ENCODE measurements around the gene DNMT3B.
A peak's percentile ranks its signal among the peaks of the same experiment; 100 is the strongest.
"Not testable (repeated sequence)": the region's sequence is repeated elsewhere in the genome, so short reads cannot be mapped to it uniquely, and the experiment has no call there.

Gene DNMT3B

DNA sequence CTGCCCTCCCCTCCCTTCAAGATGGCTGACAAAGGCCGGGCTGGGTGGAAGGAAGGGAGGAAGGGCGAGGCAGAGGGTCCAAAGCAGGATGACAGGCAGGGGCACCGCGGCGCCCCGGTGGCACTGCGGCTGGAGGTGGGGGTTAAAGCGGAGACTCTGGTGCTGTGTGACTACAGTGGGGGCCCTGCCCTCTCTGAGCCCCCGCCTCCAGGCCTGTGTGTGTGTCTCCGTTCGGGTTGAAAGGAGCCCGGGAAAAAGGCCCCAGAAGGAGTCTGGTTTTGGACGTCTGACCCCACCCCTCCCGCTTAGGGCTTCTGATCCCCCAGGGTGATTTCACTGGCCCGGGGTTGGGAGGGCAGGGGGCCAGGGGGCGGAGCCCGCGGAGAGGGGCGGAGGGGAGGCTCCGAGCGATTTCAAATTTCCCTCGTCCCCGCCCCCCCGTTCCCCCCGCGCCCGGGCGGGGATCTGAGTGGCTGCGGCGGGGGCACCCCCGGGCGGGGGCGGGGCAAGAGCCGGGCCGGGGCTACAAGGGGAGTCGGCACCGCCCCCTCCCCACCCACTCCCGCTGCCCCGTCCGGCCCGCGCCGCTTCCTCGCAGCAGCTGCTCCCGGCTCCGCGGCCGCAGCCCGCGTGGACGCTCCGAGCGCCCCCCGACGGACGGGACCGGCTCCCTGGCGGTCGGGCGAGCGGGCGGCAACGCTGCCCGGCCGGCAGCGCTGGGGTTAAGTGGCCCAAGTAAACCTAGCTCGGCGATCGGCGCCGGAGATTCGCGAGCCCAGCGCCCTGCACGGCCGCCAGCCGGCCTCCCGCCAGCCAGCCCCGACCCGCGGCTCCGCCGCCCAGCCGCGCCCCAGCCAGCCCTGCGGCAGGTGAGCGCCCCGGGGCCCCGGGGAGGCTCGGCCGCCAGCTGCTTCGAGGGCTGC, at the start of gene DNMT3B:
Gene DNMT3B, plus strand, starts transcription at position 555 of the 923 bp plus-strand sequence. CDS start 17,939 bp downstream, outside the sequence.
- DNase-seq = peak; percentile 79 to 93 (median 87)

DNA sequence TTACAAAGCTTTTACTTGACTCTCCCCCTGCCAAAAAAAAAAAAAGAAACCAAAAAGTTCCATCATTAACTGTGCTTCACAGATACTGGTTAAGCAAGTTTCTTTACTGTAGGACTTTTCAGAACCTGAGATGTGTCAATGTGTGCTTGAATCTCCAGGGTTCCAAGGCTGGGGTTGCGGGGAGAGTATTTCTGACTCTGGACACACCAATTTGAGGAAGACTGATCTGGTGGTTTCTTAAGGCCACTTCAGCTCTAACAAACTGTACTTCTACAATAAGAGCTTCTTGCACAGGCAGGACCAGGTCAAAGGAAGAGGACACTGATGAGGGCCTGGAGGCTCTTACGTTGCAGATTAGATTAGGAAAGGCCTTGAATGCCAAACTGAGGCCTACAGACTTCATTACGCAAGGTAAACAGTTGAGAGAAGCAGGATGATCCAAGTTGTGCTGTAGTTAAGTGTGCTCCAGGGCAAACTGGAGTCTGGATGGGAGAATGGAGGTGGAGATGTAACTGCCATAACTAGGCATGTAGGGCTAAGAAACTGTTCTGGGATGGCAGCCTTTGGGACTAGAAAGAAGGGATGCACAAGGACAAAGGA, 43.3 kb upstream of the DNMT3B start:
- no peak for DNase-seq

DNA sequence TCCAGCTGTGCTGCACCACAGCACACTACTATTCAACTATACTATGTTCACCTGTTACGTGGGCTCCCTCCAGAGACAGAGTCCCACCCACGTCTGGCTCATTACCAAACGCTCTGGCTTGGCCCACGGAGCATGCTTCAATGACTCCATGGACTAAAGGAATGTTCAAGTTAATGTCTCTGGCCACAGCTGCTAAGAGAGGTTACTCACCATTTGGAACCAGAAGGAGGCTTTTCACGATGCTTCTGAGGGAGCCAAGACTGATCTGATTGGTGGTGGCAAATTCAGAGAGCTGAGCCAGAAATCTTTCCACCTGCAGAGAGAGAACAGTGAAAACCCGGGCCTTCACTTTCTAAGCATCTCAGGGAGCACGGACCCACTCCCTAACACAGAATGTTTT, 34.5 kb upstream of the DNMT3B start:
- no peak for DNase-seq

DNA sequence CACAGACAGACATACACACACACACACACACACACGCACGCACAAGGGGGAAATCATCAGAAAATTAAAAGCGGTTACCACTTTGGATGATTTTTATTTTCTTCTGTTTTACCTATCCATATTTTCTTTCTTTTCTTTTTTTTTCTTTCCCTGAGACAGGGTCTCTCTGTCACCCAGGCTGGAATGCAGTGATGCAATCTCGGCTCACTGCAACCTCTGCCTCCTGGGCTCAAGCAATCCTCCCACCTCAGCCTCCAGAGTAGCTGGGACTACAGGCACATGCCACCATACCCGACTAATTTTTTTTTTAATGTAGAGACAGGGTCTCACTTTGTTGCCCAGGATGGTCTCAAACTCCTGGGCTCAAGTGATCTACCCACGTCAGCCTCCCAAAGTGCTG, 33.8 kb upstream of the DNMT3B start:
- not testable (repeated sequence) for DNase-seq

DNA sequence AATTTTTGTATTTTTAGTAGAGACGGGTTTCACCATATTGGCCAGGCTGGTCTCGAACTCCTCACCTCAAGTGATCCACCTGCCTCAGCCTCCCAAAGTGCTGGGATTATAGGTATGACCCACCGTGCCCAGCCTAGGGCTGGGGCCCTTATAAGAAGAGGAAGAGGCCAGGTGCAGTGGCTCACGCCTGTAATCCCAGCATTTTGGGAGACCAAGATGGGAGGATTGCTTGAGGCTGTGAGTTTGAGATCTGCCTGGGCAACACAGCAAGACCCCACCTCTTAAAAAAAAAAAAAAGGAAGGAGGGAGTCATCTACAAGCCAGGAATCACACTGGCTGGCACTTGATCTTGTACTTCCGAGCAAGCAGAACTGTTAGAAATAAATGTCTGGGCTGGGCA, 32.9 kb upstream of the DNMT3B start:
- not testable (repeated sequence) for DNase-seq

DNA sequence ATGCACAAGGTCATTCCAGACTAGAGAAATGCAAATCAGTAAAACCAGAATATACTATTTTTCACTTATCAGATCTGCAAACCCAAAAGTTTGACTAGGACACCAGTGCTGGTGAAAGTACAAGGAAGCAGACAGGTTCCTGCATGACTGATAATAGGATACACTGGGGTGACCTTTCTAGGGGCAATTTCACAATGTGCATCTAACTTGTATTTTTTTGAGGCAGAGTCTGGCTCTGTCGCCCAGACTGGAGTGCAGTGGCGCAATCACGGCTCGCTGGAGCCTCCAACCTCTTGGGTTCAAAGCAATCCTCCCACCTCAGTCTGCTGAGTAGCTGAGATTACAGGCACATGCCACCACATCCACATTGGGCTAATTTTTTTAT, 30.3 kb upstream of the DNMT3B start:
- peak; percentile 63 to 72 (median 69) for DNase-seq

DNA sequence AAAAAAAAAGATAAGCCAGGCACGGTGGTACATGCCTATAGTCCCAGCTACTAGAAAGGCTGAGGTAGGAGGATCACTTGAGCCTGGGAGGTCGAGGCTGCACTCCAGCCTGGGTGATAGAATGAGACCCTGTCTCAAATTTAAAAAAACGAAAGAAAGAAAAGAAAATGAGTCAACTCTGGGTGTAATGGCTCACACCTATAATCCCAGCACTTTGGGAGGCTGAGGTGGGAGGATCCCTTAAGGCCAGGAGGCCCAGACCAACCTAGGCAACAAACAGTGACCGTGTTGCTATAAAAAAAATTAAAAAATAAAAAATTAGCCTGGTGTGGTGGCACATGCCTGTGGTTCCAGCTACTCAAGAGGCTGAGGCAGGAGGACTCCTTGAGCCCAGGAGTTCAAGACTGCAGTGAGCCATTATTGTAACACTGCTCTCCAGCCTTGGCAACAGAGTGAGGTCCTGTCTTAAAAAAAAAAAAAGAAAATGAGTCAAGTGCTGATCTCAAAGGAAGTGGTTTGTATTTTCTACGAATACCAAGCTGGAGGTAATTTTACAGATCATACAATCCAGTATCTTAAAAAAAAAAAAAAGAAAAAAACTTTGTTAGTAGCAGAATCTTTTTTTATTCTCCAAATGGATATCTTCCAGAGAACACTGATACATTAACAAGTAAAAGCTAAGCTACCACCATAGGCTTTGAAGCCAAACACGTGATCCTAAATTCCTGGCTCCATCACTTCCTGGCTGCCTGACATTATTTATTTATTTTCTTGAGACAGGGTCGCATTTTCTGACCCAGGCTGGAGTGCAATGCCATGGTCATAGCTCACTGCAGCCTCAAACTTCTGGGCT, 24.6 kb upstream of the DNMT3B start:
- DNase-seq = peak in 2 of 3 donors; percentile 15 to 25

DNA sequence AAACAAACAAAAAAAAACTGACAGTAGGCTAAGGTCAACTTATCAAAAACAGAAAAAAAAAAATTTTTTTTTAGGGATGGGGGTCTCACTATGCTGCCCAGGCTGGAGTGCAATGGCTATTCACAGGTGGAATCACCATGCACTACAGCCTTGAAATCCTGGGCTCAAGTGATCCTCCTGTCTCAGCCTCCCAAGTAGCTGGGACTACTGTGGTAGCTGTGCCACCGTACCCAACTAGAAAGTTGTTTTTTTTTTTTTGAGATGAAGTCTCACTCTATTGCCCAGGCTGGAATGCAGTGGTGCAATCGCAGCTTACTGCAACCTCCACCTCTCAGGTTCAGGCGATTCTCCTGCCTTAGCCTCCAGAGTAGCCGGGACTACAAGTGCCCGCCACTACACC, 21.0 kb upstream of the DNMT3B start:
- DNase-seq = no peak

DNA sequence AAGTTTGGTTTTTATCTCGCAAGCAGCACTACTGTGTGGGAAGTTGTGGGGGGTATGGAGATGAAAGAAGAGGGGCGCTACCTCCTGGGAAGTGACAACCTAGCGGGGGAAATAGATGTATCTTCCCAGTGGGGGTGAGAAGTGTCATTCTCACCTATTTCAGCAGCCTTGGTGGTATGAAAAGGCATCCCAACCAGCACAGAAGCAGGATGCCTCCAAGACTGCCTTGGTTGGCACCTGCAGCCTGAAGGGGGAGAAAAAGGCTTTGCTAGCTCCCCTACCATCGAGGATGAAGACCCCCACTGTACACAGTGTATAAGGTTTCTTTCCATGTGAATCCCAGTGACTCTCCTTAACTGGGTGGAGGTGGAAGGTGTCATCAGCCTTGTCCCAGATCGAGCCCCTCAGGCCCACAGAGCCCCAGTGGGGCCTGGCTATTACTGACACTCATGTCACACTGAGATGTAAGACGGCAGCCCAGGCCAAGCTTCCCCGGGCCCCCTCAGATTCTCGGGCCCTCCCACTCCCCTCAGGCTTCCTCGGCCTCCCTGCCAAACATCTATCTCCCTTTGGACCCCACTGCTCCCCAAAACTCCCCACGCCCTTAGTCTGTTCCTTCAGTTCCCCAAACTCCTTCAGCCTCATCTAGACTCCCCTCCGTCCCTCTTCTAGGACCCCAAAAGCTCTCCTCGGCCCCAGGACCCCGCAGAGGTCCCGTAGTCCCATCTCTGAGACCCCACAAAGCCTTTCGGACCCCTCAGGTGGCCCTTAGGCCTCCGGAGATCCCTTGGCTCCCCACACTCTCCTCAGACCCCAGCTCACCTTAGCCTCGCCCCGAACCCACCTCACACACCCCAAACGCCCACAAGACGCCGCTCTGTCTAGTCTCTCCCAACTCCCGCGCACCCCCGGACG, 19.6 kb upstream of the DNMT3B start:
- peak in 1 of 3 donors; percentile 15 for DNase-seq

DNA sequence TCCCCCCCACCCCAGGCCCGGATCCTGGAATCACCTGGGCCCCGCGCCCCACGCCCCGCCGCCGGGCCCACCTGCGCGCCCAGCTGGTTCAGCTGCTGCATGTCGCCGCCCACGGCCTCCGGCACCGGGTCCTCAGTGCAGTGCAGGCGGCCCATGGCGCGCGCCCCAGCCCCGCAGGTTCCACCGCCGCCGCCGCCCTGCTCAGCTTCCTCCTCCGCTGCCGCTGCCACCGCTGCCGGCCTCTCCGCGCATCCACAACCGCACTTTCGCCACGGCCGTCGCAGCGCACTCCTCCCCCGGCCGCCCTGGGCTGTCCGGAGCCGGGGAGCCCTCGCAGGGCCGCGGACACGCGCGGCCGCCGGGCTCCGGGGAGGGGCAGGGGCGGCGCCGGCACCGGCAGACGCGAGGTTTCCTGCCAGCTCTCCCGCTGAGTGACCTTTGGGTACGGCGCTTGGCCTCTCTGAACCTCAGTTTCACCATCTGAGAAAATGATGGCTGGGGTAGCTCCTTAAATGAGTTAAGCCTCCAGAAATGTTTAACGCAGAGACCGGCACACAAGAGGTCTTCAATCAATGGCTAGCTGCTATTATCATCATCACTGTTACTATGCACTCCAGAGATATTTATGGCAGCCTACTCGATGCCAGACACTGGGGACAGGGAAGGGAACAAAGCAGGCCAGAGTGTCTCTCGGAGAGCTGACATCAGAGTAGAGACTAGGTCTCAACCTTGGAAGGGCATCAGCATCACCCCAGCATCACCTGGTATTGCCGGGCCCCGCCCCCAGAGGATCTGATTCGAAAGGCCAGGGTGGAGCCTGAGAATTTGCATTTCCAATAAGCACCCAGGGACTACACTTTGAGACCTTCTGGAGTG, 18.7 kb upstream of the DNMT3B start, which contains the start of gene COMMD7:
Gene COMMD7, minus strand, starts transcription at position 231 of the 876 bp plus-strand sequence. Its CDS starts 76 bp downstream, at position 155.
- DNase-seq = peak; percentile 83 to 91 (median 86)

DNA sequence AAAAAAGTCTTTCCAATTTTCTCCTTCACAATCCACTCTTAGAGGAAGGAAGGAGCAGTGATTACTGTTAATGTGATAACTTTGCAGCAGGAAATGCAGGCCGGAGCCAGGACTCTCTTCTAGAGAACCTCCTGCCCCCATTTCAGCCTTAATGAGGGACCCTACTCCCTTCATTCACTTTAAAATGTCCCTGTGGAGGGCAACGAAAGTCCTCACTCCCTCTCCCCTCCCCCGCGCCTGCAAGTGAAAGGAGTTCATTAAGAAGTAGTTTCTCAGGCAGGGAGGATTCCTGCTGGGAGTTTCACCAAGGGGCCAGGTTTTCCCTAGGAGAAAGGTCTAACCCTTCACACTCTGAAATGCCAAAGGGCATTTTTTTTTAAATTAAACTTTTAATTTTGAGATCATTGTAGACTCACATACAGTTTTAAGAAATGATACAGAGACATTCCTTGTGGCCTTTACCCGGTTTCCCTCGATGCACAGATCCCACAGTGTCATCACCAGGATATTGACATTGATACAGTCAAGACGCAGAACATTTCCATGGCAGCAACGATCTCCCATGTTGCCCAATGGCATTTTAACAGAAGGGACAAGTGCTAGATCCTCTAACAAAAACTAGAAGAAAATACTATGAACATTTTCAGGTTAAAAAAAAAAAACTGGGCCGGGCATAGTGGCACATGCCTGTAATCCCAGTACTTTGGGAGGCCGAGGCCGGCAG, 12.1 kb upstream of the DNMT3B start:
- no peak for DNase-seq

DNA sequence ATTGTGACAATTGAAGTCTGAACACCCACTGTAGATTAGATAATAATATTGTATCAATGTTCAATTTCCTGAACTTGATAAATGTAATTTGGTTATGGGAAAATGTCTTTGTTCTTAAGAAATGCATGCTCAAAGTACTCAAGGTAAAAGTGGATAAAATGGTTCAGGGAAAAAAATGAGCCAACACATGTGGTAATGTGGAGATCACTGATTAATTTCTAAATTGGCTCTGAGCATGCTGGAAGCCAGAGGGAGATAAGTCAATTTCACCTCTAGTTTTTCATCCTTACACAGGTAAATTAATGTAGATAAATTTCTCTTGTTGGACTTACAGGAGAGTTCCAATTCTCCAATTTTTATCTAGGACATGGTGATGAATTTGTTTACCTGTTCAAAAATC, 10.9 kb upstream of the DNMT3B start:
- DNase-seq = no peak

DNA sequence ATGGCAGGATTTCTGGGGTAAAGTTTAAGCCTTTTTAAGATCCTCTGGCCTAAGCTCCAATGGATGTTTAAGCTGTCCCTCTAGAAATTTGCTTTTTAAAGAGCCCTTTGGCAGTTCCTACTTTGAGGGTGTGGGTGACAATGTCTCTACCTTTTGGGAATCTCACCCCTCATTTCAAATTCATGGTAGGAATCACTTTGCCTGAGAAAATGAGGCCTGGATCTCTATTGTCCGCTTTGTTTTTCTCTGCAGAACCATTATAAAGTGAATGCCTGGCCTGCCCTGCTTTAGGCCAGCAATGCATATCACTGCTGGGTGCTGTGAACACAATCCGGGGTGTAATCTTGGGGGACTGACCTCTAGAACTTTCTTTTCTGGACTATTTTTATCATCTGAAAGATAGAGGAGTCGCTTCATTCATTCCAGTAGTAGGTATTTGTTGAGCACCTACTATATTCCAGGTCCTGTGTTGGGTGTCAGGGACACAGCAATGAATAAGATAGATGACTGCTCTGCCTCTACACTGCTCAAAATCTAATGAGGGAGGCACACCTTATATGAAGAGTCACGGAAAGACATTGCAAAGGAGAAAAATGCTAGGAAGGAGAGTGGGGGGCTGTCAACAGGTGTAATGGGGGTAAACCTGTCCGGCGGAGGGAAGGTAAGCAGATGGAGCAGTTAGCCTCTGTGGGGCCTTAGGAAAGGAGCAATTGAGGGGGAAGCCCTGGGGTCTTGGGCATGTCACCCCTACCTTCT, 10.3 kb upstream of the DNMT3B start:
- DNase-seq = no peak

DNA sequence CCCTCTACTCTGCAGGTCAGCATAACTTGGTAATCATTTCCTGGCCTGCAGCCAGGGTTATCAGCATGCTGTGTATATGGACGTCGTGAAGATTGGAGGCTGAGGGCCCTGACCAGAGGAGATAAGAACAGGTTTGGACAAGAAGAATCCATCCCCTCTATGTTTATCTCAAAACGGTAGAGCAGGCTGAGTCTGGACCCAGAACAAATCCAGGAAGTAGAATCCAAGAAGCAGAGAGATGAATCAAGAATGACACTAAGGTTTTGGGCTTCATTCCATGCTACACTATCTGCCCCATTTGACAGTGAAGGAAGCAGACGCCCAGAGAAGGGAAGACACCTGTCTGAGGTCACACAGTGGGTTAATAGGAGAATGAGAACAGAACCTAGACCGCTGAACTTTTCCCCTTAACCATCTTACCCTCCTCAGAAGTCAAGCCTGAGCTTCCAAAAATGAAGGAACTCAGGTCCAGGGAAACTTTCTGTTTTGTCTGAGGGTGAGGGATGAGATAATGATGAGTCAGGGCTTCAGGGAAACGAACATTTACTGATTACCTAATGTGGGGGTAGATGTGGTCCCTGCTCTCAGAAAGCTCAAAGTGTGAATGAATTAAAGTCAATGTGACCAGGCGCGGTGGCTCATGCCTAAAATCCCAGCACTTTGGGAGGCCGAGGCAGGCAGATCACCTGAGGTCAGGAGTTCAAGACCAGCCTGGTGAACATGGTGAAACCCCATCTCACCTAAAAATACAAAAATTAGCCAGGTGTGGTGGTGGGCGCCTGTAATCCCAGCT, 9.5 kb upstream of the DNMT3B start:
- peak; percentile 63 to 86 (median 71) for DNase-seq

DNA sequence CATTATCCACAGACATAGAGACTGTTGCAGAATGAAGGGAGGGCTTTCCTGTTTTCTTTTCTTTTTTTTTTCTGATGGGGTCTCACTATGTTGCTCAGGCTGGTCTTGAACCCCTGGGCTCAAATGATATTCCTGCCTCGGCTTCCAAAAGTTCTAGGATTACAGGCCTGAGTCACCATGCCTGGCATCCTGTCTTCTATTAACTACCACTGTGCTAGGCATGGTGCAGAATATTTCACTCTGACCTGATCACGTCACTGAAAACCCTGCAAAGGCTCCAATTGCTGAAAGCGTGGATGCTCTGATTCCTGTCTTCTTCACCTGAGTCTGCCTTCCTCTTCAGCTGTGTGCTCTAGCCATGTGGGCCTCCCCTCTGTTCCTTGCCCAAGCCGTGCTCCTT, 8.5 kb upstream of the DNMT3B start:
- no peak for DNase-seq

DNA sequence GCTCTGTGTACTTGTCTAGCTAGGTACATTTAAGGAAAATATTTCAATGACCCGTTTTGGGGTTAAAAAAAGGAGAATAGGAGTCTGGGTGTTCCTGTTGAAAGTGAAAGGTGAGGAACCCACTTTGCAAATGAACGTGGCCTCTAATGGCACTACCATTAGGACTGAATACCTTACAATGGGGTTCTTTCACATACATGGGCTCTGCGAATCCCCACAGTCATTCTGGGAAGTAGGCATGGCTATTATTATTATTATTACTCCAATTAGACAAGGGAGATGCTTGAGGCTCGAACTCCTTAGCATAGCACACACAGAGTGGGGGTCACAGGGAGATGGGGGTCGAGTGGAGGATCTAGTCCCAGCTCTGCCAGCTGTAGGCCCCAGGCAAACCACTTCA, 6.0 kb upstream of the DNMT3B start:
- no peak for DNase-seq

DNA sequence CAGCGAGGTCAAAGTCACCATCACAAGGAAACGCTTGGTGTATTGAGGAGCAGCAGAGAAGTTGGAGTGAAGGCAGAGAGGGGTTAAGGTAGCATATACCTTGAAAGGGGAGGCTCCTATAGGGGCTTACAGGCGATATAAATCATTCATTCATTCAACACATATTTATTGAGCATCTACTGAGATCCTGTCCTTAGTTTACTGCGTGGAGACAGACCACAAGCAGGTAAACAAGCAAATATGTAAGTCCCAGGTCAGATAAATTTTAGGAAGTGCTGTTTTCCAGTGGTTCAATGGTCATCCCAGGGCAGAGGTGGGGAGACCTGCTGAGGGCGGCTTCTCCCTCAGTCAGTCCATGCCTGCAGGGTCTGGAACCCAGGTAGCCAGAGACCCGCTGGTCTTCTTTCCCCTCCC, 761 bp upstream of the DNMT3B start:
- DNase-seq = no peak

DNA sequence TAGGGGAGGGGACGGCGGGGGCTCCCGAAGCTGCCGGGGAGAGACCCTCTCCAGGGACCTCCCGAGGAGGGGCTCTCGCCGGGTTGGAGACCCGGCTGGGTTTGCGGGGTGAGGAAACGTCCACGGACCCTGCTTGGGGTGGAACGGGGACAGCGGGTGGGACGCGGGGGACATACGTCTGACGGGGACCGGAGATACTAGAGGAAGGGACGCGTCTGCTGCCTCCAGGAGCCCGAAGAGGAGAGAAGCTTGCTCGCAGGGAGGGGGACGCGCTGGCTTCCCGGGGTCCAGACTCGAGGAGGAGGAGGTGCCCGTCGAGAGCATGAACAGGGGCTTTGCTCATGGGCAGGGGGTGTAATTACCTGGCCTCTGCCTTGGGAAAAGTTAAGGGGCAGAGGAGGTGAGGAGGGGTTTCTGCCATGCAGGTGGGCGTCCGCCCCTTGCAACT, 593 bp downstream of the DNMT3B start:
- peak in 1 of 3 donors; percentile 48 for DNase-seq
